RWPE1 (cell line): ENCODE data around the gene CDH19.
"Not testable (repeated sequence)": the region's sequence is repeated elsewhere in the genome, so short reads cannot be mapped to it uniquely, and the experiment has no call there.

Experiments used
- CTCF ChIA-PET: fragments of 350-600 bp; sonication (Branson Sonifier 250); formaldehyde crosslinking; extraction: SDS; loops from one replicate; lab custom pipeline; 2021; lab: Yijun Ruan, JAX
- POLR2A ChIA-PET: fragments of 400-600 bp; formaldehyde crosslinking; extraction: SDS; loops from one replicate; lab custom pipeline; 2020; ENCODE audit warnings: antibody characterized with exemption; ENCODE audit not compliant: low non-redundant PET; lab: Yijun Ruan, JAX
- DNase-seq: peaks from one replicate; pipeline ENCODE4 v3.0.0; 2012; ENCODE audit warnings: low spot score
- H3K27ac ChIP-seq: fragments of 450-650 bp; 2 replicates; pipeline ENCODE4 v1.5.1; 2017
- CTCF ChIP-seq: fragments of 450-650 bp; conservative IDR thresholded peaks from 2 replicates; pipeline ENCODE4 v1.5.1; 2017; ENCODE audit warnings: low read depth, mild to moderate bottlenecking

Gene CDH19

GRCh38 chr18:66508937-66509336, 95.0 kb downstream of the CDH19 start:
- CTCF ChIA-PET, result no interaction called here
- no peak for TF ChIP-seq CTCF
- POLR2A ChIA-PET, result no interaction called here

GRCh38 chr18:66506178-66506577, 97.7 kb downstream of the CDH19 start:
- POLR2A ChIA-PET, result no interaction called here
- TF ChIP-seq CTCF, result no peak
- CTCF ChIA-PET, result no interaction called here

More at GRCh38 chr18:66508937-66509336, 95.0 kb downstream of the CDH19 start:
- no peak overlapping the region for H3K27ac ChIP-seq
- no peak for DNase-seq

GRCh38 chr18:66497351-66497750, 106.5 kb downstream of the CDH19 start:
- no peak for DNase-seq
- POLR2A ChIA-PET, result no interaction called here
- H3K27ac ChIP-seq, result no peak overlapping the region
- CTCF ChIA-PET, result no interaction called here
- TF ChIP-seq CTCF, result no peak

More at GRCh38 chr18:66506178-66506577, 97.7 kb downstream of the CDH19 start:
- no peak overlapping the region for H3K27ac ChIP-seq
- no peak for DNase-seq

- ChIA-PET CTCF (no interaction called here), POLR2A (no interaction called here)
- no peak overlapping the region for H3K27ac ChIP-seq
- peak; percentile 7 for DNase-seq
- 0 out of 2 replicates have a peak, but pooled peaks have one; percentile 14 for TF ChIP-seq CTCF
Measured at GRCh38 chr18:66495844-66496243, 108.0 kb downstream of the CDH19 start.

- CTCF ChIA-PET, result no interaction called here
- TF ChIP-seq CTCF, result no peak
- no peak for DNase-seq
- POLR2A ChIA-PET, result no interaction called here
- no peak overlapping the region for H3K27ac ChIP-seq
Measured at GRCh38 chr18:66473882-66474281, 130.0 kb downstream of the CDH19 start.

GRCh38 chr18:66466184-66466583, 137.7 kb downstream of the CDH19 start:
- H3K27ac ChIP-seq, POLR2A ChIA-PET, DNase-seq: not testable (repeated sequence)
- CTCF ChIA-PET, result interaction anchor here (0.7 kb wide), 1 partner anchor 47 kb away, joined by 3 read pairs; no protein-coding TSS in a partner anchor

GRCh38 chr18:66461344-66461743, 142.5 kb downstream of the CDH19 start:
- ChIA-PET CTCF (no interaction called here), POLR2A (no interaction called here)
- no peak for TF ChIP-seq CTCF
- H3K27ac ChIP-seq, result no peak overlapping the region
- DNase-seq, result no peak
